RWPE2 (cell line): ENCODE results near the gene G3BP1.

Experiments
- ATAC-seq: fragments of 200-7000 bp; cut with Tn5 transposase; 3 replicates; pipeline ENCODE4 v1.9.1; 2021; ENCODE audit warnings: low read depth
- DNase-seq: peaks from one replicate; pipeline ENCODE4 v3.0.0-alpha.2; 2020; ENCODE audit warnings: low spot score
- H3K27ac ChIP-seq: fragments of 450-650 bp; 2 replicates; pipeline ENCODE4 v1.5.1; 2017; ENCODE audit warnings: mild to moderate bottlenecking; ENCODE audit not compliant: poor library complexity, severe bottlenecking
- H3K27me3 ChIP-seq: fragments of 250-450 bp; sonication (Bioruptor Pico); 2 replicates; pipeline ENCODE4 v1.5.1; 2021; ENCODE audit warnings: mild to moderate bottlenecking, moderate library complexity; ENCODE audit not compliant: insufficient read depth, poor library complexity, severe bottlenecking
- H3K36me3 ChIP-seq: fragments of 250-450 bp; sonication (Bioruptor Pico); 2 replicates; pipeline ENCODE4 v1.5.1; 2020; ENCODE audit warnings: low read depth, mild to moderate bottlenecking, moderate library complexity
- H3K4me1 ChIP-seq: fragments of 250-450 bp; sonication (Bioruptor Pico); 2 replicates; pipeline ENCODE4 v1.5.1; 2021; ENCODE audit warnings: mild to moderate bottlenecking, moderate library complexity; ENCODE audit not compliant: insufficient read depth, poor library complexity, severe bottlenecking
- H3K4me3 ChIP-seq: fragments of 250-450 bp; sonication (Bioruptor Pico); 2 replicates; pipeline ENCODE4 v1.5.1; 2021; ENCODE audit warnings: mild to moderate bottlenecking, moderate library complexity; ENCODE audit not compliant: severe bottlenecking
- H3K9me3 ChIP-seq: fragments of 250-450 bp; sonication (Bioruptor Pico); 2 replicates; pipeline ENCODE4 v1.5.1; 2021; ENCODE audit warnings: mild to moderate bottlenecking, moderate library complexity; ENCODE audit not compliant: severe bottlenecking
- TF ChIP-seq, protein P1 (sequence below): fragments of 450-650 bp; IDR thresholded peaks from one replicate; pipeline ENCODE4 v1.5.1; 2017; ENCODE audit warnings: mild to moderate bottlenecking, moderate library complexity; ENCODE audit not compliant: poor library complexity, severe bottlenecking

The G3BP1 gene

DNA sequence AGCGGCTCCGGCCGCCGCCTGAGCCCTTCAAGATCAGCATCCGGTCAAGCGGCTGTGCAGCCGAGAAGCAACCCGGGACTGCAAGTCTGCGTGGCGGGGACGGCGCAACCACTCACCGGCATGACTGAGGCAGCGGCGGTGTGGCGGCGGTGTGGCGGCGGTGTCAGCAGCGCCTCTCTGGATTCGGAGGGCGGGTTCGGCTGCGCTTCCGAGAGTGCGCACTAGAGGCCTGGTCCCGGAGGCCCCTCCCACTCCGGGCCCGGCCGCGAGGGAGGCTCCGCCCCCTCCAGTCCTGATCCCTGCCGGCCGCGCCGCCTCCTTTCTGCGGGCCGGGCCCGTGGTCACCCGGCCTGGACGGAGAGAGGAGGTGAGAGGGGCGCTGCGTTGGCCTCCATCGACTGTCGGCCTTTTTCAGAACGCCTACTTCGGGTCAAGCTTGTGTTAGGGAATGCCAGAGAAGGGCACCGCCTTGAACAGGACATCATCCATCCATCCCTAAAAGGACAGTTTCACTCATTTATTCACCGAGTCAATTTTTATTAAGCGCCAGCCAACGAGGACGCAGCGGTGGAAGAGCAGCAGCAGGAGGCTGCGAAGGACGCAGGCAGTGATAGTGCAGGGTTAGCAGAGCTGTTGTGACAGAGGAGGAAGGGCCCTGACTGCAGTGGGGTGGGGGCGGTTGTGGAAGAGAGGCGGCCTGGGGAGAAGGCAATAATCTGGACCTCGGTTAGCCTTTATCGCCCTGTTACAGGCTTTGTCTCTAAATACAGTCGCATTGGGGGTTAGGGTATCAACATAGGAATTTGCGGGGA is 13.1 kb upstream of the G3BP1 start, which contains the start of gene ATOX1:
Gene ATOX1, minus strand, starts transcription at position 202 of the 812 bp plus-strand sequence. Its CDS starts 80 bp downstream, at position 122.
- DNase-seq, result peak; percentile 94
- Histone ChIP-seq H3K36me3 (no peaks in the 10 kb centered on the region; the same call in 1 of the 2 replicates), H3K4me1 (peaks cover 19% of the 10 kb centered on the region), H3K4me3 (peak within 1 kb of the TSS; percentile 58), H3K27ac (peak within 1 kb of the TSS; percentile 50), H3K27me3 (no peaks in the 10 kb centered on the region), H3K9me3 (no peaks in the 10 kb centered on the region)
- peak; percentile 96 for ATAC-seq
- TF ChIP-seq, protein P1, sequence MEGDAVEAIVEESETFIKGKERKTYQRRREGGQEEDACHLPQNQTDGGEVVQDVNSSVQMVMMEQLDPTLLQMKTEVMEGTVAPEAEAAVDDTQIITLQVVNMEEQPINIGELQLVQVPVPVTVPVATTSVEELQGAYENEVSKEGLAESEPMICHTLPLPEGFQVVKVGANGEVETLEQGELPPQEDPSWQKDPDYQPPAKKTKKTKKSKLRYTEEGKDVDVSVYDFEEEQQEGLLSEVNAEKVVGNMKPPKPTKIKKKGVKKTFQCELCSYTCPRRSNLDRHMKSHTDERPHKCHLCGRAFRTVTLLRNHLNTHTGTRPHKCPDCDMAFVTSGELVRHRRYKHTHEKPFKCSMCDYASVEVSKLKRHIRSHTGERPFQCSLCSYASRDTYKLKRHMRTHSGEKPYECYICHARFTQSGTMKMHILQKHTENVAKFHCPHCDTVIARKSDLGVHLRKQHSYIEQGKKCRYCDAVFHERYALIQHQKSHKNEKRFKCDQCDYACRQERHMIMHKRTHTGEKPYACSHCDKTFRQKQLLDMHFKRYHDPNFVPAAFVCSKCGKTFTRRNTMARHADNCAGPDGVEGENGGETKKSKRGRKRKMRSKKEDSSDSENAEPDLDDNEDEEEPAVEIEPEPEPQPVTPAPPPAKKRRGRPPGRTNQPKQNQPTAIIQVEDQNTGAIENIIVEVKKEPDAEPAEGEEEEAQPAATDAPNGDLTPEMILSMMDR, result peak; percentile 7

DNA sequence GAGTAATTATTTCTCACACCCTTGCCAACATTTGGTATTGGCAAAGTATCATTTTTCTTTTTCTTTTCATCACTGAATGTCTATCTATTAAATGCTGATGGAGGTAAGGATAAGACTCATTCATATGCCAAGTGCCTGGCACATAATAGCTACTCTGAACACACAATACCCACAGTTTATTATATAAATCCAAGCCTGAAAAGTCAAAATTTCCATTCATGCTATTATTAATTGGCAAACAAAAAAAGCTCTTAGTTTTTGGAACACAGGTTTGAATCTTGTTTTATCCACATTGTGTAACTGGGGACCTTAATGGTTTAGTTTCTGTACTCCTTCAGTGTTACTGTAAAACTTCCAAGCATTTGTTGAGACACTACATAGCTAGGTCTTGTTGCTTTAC is 7.0 kb upstream of the G3BP1 start:
- DNase-seq (no peak), ATAC-seq (no peak)
- Histone ChIP-seq H3K27ac (no peak overlapping the region), H3K27me3 (no peaks in the 10 kb centered on the region), H3K4me3 (no peak overlapping the region), H3K4me1 (no peaks in the 10 kb centered on the region), H3K36me3 (no peaks in the 10 kb centered on the region), H3K9me3 (no peaks in the 10 kb centered on the region)
- TF ChIP-seq, protein P1, result no peak

DNA sequence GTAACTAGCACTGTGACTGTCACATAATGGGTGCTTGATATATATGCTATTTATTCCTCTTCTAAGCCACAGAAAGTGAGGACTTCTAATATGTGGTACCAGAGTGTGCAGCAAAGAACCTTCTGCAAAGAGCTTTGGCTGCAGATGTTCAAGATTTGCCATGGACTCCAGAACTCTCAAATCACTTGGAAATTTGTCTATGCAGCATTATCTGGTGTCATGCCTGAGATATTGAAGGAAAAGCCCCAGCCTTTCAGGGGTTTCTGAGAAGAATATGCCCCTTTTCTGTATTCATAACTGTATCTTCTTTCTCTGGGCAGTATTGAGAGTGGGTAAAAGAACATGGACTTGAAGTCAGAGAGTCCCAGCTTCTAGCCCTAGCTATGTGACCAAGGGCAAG is 4.8 kb upstream of the G3BP1 start:
- Histone ChIP-seq H3K27ac (no peak overlapping the region), H3K36me3 (no peaks in the 10 kb centered on the region), H3K9me3 (no peaks in the 10 kb centered on the region), H3K27me3 (no peaks in the 10 kb centered on the region), H3K4me1 (no peaks in the 10 kb centered on the region), H3K4me3 (no peak overlapping the region)
- no peak for DNase-seq
- ATAC-seq, result no peak
- TF ChIP-seq, protein P1, result no peak

DNA sequence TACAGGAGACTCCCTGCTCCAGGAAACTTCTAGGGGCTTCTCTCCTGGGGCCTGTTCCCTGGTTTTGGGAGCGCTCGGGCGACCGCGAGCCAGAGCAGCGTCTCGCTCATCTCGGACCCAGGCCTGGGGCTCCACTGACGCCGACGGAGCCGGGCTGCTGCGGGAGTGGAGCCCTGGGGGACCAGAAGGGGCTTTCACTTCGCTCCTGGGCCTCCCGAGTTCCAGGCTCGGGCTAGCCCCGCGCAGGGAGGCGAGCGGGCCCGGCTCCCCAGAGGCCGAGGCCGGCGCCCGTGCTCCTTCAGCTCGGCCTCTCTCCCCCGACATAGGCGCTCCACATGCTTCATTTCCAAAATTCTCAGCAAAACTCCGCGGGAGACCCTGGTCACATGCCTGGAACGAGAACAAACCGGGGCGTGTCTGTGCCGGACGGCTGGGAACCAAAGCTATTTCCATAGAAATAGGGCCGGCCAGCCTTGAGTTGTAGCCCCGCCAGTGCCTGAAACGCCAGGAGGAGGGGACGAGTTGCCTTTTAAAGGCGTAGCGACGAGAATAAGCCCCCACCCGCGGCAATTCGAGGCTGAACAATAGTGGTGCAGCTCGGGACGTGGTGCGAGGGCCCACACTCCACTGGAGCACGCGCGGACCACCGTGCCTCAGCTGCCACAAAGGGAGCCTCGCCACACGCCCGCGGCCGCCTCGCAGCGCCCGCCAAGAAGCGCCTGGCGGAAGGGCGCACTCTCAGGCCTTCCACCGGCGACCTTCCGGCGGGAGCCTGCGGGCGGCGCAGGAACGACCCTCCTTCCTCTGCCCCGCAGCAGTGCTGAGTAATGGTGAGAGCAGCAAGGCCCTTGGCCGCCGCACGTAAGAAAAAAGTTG is 1.1 kb upstream of the G3BP1 start:
- DNase-seq (no peak), ATAC-seq (peak; percentile 22)
- Histone ChIP-seq H3K27ac (peak overlapping the region; percentile 88), H3K4me3 (peak overlapping the region; percentile 38), H3K27me3 (no peaks in the 10 kb centered on the region), H3K9me3 (no peaks in the 10 kb centered on the region), H3K4me1 (peaks cover 9% of the 10 kb centered on the region), H3K36me3 (peaks cover 24% of the 10 kb centered on the region)
- TF ChIP-seq, protein P1, result no peak
